Activated CD8-positive, alpha-beta T cell treated with anti-CD3 and anti-CD28 coated beads, Interleukin-2, amount 10 ng/mL, durations not matched to agents 7 days and 5 days (primary cell): ENCODE data around the gene RPS6KB2. TPM values are rescaled to one million over a fixed set of nuclear protein-coding genes. Genes with fewer than 3 reads are reported as not detected.

ENCODE experiments used
- ATAC-seq: fragments of 150-1000 bp; cut with Tn5 transposase; one replicate; pipeline ENCODE4 v1.10.0; 2021; ENCODE audit warnings: moderate library complexity
- CTCF ChIA-PET: fragments of 350-600 bp; sonication (Branson Sonifier 250); formaldehyde crosslinking; loops from one replicate; lab custom pipeline; 2021; ENCODE audit warnings: antibody characterized with exemption; lab: Charles Lee
- POLR2A ChIA-PET: fragments of 350-600 bp; sonication (Branson Sonifier 250); formaldehyde crosslinking; loops from one replicate; lab custom pipeline; 2021; ENCODE audit warnings: antibody characterized with exemption; lab: Charles Lee
- DNase-seq: peaks from one replicate; pipeline ENCODE4 v3.0.0-alpha.2; 2020
- H3K27ac Mint-ChIP-seq: one replicate; pipeline ENCODE4 v1.8.0; 2021; ENCODE audit warnings: mild to moderate bottlenecking, mixed read lengths
- H3K27me3 Mint-ChIP-seq: one replicate; pipeline ENCODE4 v1.8.0; 2021; ENCODE audit warnings: low read depth, mixed read lengths
- H3K36me3 Mint-ChIP-seq: one replicate; pipeline ENCODE4 v1.8.0; 2021; ENCODE audit warnings: low read depth, mixed read lengths
- H3K4me1 Mint-ChIP-seq: one replicate; pipeline ENCODE4 v1.8.0; 2021; ENCODE audit warnings: low read depth, mixed read lengths
- H3K4me3 Mint-ChIP-seq: one replicate; pipeline ENCODE4 v1.8.0; 2021; ENCODE audit warnings: mild to moderate bottlenecking, mixed read lengths
- H3K9me3 Mint-ChIP-seq: one replicate; pipeline ENCODE4 v1.8.0; 2022; ENCODE audit warnings: mixed read lengths; ENCODE audit not compliant: insufficient read depth
- total RNA-seq, 2 experiments: library from RNA; stranded (reverse); gene quantifications; one replicate each; pipeline ENCODE4 v1.2.3, GENCODE V29; 2021

The RPS6KB2 gene
- total RNA-seq, 2 experiments from 2014 or later, result 64.0 to 66.9 TPM

- ChIA-PET POLR2A (interaction anchor here (0.7 to 7.9 kb wide), 4 partner anchors 8 to 132 kb away, joined by 3 to 48 read pairs (median 24); partner anchors contain the start of genes PPP1CA, PTPRCAP and TBC1D10C), CTCF (interaction anchor here (1.0 to 2.3 kb wide), 2 partner anchors 8 to 76 kb away, joined by 3 to 6 read pairs; partner anchors contain the start of genes PITPNM1 and PTPRCAP)
- no peaks in the 10 kb centered on the region for H3K9me3 Mint-ChIP-seq
- H3K27ac Mint-ChIP-seq, result peak overlapping the region; percentile 95
- ATAC-seq (no peak), DNase-seq (no peak)
- H3K36me3 Mint-ChIP-seq, result peaks cover 40% of the 10 kb centered on the region
- peaks cover 71% of the 10 kb centered on the region for H3K4me1 Mint-ChIP-seq
- peak overlapping the region; percentile 98 for H3K4me3 Mint-ChIP-seq
- H3K27me3 Mint-ChIP-seq, result no peaks in the 10 kb centered on the region
Observed at GRCh38 chr11:67429722-67430121, 1.4 kb downstream of the RPS6KB2 start.

- H3K27me3 Mint-ChIP-seq, result no peaks in the 10 kb centered on the region
- DNase-seq (no peak), ATAC-seq (no peak)
- H3K4me3 Mint-ChIP-seq, result peak overlapping the region; percentile 1
- H3K4me1 Mint-ChIP-seq, result peaks cover 63% of the 10 kb centered on the region
- H3K27ac Mint-ChIP-seq, result peak overlapping the region; percentile 96
- ChIA-PET POLR2A (interaction anchor here (0.6 to 8.9 kb wide), 7 partner anchors 13 to 129 kb away, joined by 3 to 76 read pairs (median 5); partner anchors contain the start of genes PPP1CA and TBC1D10C), CTCF (interaction anchor here (1.1 kb wide), 1 partner anchor 76 kb away, joined by 3 read pairs; the partner anchor contains the start of gene CDK2AP2)
- peaks cover 55% of the 10 kb centered on the region for H3K36me3 Mint-ChIP-seq
- H3K9me3 Mint-ChIP-seq, result no peaks in the 10 kb centered on the region
Observed at GRCh38 chr11:67431346-67432249, 3.3 kb downstream of the RPS6KB2 start.

GRCh38 chr11:67432655-67433349 lies 4.5 kb downstream of the RPS6KB2 start:
- no peak for ATAC-seq
- ChIA-PET POLR2A (interaction anchor here (0.6 to 8.9 kb wide), 9 partner anchors 9 to 130 kb away, joined by 3 to 76 read pairs (median 3); partner anchors contain the start of gene PPP1CA), CTCF (no interaction called here)
- no peaks in the 10 kb centered on the region for H3K27me3 Mint-ChIP-seq
- peak overlapping the region; percentile 96 for H3K27ac Mint-ChIP-seq
- H3K4me3 Mint-ChIP-seq, result peak overlapping the region; percentile 84
- H3K36me3 Mint-ChIP-seq, result peaks cover 66% of the 10 kb centered on the region
- no peaks in the 10 kb centered on the region for H3K9me3 Mint-ChIP-seq
- H3K4me1 Mint-ChIP-seq, result peaks cover 55% of the 10 kb centered on the region
- DNase-seq, result no peak

GRCh38 chr11:67433536-67434394 lies 5.5 kb downstream of the RPS6KB2 start:
- ChIA-PET CTCF (interaction anchor here (1.0 kb wide), 1 partner anchor 73 kb away, joined by 3 read pairs; no protein-coding TSS in a partner anchor), POLR2A (interaction anchor here (0.7 to 8.9 kb wide), 11 partner anchors 8 to 59 kb away, joined by 3 to 109 read pairs (median 4); partner anchors contain the start of genes PPP1CA, TBC1D10C and TMEM134)
- no peak for ATAC-seq

GRCh38 chr11:67434395-67434881 lies 6.1 kb downstream of the RPS6KB2 start:
- CTCF ChIA-PET, result interaction anchor here (1.0 kb wide), 1 partner anchor 72 kb away, joined by 3 read pairs; no protein-coding TSS in a partner anchor
- POLR2A ChIA-PET, result interaction anchor here (0.7 to 8.9 kb wide), 7 partner anchors 9 to 49 kb away, joined by 3 to 109 read pairs (median 3); partner anchors contain the start of genes PPP1CA, TBC1D10C and TMEM134
- H3K4me1 Mint-ChIP-seq, result peaks cover 52% of the 10 kb centered on the region
- DNase-seq (no peak), ATAC-seq (no peak)
- no peaks in the 10 kb centered on the region for H3K9me3 Mint-ChIP-seq
- peak overlapping the region; percentile 84 for H3K4me3 Mint-ChIP-seq
- no peaks in the 10 kb centered on the region for H3K27me3 Mint-ChIP-seq
- peaks cover 78% of the 10 kb centered on the region for H3K36me3 Mint-ChIP-seq
- H3K27ac Mint-ChIP-seq, result peak overlapping the region; percentile 96

More at GRCh38 chr11:67433536-67434394, 5.5 kb downstream of the RPS6KB2 start:
- Mint-ChIP-seq H3K4me3 (peak overlapping the region; percentile 84), H3K36me3 (peaks cover 71% of the 10 kb centered on the region), H3K27me3 (no peaks in the 10 kb centered on the region), H3K4me1 (peaks cover 51% of the 10 kb centered on the region), H3K27ac (peak overlapping the region; percentile 96), H3K9me3 (no peaks in the 10 kb centered on the region)
- DNase-seq, result no peak

GRCh38 chr11:67435031-67435726 lies 6.9 kb downstream of the RPS6KB2 start:
- H3K4me3 Mint-ChIP-seq, result peak overlapping the region; percentile 84
- POLR2A ChIA-PET, result interaction anchor here (0.7 to 8.9 kb wide), 7 partner anchors 10 to 50 kb away, joined by 3 to 109 read pairs (median 5); partner anchors contain the start of genes AIP, PPP1CA, TBC1D10C and TMEM134
- H3K27ac Mint-ChIP-seq, result peak overlapping the region; percentile 96
- DNase-seq (peak; percentile 56), ATAC-seq (no peak)
- H3K27me3 Mint-ChIP-seq, result no peaks in the 10 kb centered on the region
- CTCF ChIA-PET, result interaction anchor here (1.0 kb wide), 1 partner anchor 71 kb away, joined by 3 read pairs; no protein-coding TSS in a partner anchor
- H3K4me1 Mint-ChIP-seq, result peaks cover 54% of the 10 kb centered on the region
- no peaks in the 10 kb centered on the region for H3K9me3 Mint-ChIP-seq
- peaks cover 82% of the 10 kb centered on the region for H3K36me3 Mint-ChIP-seq

- H3K4me1 Mint-ChIP-seq, result peaks cover 56% of the 10 kb centered on the region
- peak overlapping the region; percentile 84 for H3K4me3 Mint-ChIP-seq
- ATAC-seq (peak; percentile 2), DNase-seq (no peak)
- H3K9me3 Mint-ChIP-seq, result no peaks in the 10 kb centered on the region
- no peaks in the 10 kb centered on the region for H3K27me3 Mint-ChIP-seq
- ChIA-PET CTCF (interaction anchor here (1.7 to 2.6 kb wide), 6 partner anchors 17 to 80 kb away, joined by 6 to 20 read pairs (median 7); partner anchors contain the start of genes PITPNM1, PPP1CA and TBC1D10C), POLR2A (interaction anchor here (0.9 to 8.9 kb wide), 16 partner anchors 7 to 68 kb away, joined by 3 to 109 read pairs (median 22); partner anchors contain the start of genes AIP, GPR152, PPP1CA and RAD9A)
- H3K27ac Mint-ChIP-seq, result peak overlapping the region; percentile 96
- peaks cover 82% of the 10 kb centered on the region for H3K36me3 Mint-ChIP-seq
Observed at GRCh38 chr11:67435727-67436458, 7.6 kb downstream of the RPS6KB2 start.

GRCh38 chr11:67436459-67437081 lies 8.3 kb downstream of the RPS6KB2 start:
- no peaks in the 10 kb centered on the region for H3K27me3 Mint-ChIP-seq
- H3K27ac Mint-ChIP-seq, result peak overlapping the region; percentile 96
- H3K36me3 Mint-ChIP-seq, result peaks cover 79% of the 10 kb centered on the region
- ATAC-seq, result peak; percentile 38
- H3K4me1 Mint-ChIP-seq, result peaks cover 62% of the 10 kb centered on the region
- peak overlapping the region; percentile 84 for H3K4me3 Mint-ChIP-seq
- ChIA-PET CTCF (interaction anchor here (0.7 to 2.9 kb wide), 17 partner anchors 8 to 85 kb away, joined by 3 to 20 read pairs (median 6); partner anchors contain the start of genes AIP, CDK2AP2, PITPNM1 and PPP1CA), POLR2A (interaction anchor here (0.6 to 8.9 kb wide), 25 partner anchors 8 to 377 kb away, joined by 3 to 109 read pairs (median 9); partner anchors contain the start of genes AIP, CABP4, CDK2AP2 and GPR152)
- no peaks in the 10 kb centered on the region for H3K9me3 Mint-ChIP-seq
- peak; percentile 88 for DNase-seq
